ENCODE results near the gene NCBP3.
A peak's percentile ranks its signal among the peaks of the same experiment; 100 is the strongest.
"Not testable (repeated sequence)": the region's sequence is repeated elsewhere in the genome, so short reads cannot be mapped to it uniquely, and the experiment has no call there.

Gene NCBP3

DNA sequence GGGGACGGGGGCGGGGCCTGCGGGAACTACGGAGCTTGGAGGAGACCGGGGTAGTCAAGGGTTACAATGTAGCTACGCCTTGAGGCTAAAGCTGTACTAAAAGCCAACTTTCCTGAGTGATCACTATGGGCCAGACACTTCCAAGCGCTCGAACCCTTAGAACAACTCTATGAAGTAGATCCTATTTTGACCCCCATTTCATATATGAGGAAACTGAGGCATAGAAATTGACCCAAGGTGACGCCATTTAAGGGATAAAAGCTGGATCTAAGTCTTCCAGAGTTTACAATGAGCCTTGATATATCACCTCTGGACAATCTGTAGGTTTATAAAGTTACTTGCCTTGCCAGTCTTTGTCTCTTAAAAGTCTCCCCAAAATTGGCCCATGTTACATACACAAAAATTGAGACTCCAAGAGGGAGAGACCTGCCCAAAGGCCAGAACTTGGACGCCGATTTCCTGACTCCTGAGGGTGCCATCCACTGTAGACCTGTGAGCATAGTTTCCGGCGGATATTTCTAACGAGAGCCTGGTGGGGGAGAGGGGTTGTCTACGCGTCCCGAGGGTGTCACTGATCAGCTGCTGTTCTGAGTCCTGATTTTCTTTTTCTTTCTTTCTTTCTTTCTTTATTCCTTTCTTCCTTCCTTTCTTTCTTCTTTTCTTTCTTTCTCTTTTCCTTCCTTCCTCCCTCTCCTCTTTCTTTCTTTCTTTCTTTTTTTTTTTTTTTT lies 555 bp upstream of the NCBP3 start:
- DNase-seq = no peak

DNA sequence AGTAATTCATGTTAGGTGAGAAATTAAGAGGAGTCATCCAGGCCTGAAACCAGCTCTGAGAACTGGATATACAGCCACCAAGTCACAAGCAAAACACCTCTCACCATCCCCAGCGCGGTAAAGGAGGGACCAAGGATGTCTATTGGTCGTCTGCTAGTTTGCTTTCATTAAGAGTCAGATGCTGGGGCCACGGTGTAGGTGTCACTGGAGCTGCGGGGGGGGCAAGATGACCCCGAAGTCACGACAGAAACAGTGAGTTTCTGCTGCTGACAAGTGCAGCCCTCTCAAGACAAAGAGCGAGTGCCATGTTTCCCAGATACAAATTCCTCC lies 790 bp downstream of the NCBP3 start:
- no peak for DNase-seq

DNA sequence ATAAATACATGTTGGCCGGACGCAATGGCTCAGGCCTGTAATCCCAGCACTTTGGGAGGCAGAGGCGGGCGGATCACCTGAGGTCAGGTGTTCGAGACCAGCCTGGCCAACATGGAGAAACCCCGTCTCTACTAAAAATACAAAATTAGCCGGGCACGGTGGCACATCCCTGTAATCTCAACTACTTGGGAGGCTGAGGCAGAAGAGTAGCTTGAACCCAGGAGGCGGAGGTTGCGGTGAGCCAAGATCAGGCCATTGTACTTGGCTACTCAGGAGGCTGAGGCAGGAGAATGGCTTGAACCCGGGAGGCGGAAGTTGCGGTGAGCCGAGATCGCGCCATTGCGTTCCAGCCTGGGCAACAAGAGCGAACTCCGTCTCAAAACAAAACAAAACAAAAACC lies 1.5 kb downstream of the NCBP3 start:
- not testable (repeated sequence) for DNase-seq

DNA sequence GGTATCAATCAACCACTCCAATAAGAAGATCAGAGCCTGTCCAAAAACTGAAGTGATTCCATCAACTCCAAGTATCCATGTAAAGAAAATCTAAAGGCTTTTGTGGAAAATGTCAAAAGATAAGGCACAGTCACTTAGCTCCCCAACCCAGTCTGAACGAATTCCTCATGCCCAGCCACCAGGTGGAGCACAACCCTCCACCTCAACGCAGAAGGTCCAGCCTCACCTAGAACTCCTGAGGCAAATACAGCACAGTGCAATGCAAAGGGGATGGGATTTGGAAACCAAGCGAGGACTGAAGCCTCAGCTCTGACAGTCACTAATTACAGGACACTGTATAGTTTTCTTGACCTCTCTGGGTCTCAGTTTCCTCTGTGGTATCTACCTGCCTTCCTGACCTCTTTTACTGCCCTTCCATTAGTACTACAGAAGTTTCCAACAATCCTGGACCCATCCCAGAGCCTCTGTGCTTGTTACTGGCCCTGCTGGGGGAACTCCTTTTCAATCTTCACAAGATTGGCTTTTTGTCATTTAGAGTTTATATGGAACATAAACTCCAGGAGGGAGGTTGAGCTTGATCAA lies 2.0 kb downstream of the NCBP3 start:
- peak; percentile 2 for DNase-seq

DNA sequence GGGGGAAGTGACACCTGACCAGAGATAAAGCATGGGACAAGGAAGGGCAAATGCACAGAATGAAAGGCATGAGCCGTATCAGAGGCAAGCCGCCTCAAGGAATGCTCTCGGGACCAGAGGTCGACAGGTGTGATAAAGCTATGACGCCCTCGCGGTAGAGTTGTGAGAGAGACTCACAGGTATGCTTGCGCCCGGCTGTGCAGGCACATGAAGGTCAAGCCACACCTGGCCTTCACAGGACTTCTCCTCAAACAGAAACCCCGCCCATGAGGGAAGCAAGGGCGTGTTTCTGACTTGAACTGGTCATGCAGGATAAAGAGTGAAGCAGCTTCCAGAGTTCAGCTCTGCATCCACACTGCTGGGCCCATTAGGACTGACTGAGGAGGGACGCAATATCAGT lies 7.8 kb downstream of the NCBP3 start:
- no peak for DNase-seq

DNA sequence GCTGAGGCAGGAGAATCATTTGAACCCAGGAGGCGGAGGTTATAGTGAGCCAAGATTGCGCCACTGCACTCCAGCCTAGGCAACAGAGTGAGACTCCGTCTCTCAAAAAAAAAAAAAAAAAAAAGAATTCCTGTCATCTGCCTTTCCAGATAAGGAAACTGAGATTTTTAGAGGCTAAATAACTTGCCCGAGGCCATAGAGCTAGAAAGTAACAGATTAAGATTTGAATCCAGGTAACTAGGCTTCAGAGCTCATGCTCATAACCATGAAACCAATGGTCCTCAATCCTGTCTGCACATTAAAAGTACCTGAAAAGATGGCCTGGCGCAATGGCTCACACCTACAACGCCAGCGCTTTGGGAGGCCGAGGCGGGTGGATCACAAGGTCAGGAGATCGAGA lies 9.5 kb downstream of the NCBP3 start:
- DNase-seq = no peak

DNA sequence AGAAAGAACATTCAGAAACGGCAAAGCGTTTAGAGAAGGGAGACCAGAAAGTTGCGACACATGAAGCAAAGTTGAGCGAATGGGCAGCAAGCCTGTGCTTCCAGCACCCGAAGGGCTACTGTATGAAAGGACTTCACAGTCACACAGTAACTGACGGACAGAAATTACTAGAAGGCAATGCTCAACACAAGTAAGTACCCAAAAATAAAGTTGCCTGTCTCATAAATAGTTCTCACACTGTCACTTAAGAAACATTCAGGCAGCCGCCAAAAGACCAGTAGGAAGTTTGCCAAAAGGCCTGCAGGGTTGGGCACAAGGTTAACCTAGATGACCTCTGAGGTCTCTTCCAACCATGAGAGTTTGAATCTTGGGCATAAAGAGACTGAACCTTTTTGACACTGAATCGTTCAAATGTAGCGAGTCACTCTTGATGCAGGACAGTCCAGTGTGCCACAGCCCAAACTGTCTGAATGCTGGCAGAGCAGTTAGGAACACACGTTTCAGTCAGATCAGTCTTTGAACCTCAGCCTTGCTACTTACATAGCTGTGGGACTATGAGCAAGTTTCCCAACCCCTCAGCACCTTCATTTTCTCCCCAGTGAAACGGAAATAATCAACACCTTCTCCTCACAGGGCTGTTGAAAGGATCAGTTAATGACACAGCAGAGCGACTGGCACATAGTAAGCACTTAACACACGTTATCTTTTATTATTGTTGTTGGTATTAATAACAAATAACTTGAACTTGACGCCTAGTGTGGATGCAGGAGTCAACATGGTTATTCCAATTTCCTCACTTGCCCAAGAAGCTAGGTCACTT lies 10.4 kb downstream of the NCBP3 start:
- DNase-seq = no peak

DNA sequence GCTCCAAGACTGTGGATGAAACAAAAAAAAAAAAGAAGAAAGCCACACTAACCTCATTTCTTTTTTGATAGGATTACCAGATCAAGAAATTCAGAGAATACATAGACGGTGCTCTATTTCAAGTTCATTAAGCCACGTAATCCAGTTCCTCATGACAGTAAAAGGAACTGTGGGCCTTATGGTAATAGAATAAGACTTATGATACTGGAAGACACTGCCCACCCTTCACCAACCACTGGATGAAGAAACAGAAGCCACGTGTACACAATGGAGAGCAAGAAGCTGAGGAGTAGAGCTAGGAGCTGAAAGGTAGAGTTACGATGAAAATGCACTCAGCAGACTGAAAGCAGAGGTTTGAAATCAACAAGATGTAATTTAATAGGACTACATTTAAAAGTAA lies 11.2 kb downstream of the NCBP3 start:
- no peak for DNase-seq

DNA sequence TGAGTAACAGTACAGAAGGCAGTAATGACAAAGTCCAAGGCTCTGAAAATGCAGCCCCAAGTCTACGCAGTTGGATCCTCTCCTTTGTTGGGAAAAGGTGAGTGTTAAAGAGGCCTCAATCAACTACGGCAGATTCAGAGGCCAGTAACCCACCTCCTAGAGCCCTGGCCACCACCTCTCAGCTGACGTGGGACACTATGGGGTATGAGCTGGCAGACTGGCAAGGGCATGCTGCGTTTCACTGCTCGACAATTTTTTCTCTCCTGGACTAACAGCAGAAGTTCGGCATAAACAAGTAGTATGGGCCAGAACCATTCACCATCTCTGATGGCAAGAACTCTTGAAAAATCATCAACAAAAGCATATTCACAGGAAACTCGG lies 17.2 kb downstream of the NCBP3 start:
- no peak for DNase-seq

DNA sequence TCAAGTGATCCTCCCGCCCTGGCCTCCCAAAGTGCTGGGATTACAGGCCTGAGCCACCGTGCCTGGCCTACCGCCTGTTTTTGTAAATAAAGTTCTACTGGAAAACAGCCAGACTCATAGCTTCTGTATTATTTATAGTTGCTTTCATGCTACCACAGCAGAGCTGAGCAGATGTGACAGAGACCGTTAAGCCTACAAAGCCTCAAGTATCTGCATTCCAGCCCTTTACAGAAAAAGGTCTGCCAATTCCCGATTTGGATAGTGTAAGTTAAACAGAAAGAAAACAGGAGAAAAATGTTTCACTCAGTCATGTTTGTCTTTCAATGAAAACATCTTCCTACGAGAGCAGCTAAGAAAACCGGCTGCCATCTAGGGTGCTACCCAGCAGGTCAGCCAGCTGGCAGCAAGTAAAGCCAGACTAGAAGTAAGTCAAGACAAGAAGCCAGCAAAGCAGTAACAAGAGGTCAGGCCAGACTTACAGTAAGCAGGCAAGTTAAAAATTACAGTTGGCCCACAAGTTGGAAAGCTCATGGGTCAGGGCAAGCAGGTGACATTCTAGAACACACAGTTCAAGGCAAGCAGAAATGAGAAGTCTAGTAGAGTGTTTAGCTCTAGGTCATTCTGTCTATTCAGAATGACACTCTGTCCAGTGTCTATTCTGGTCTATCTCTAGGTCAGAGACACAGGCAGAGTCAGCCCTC lies 17.7 kb downstream of the NCBP3 start:
- DNase-seq = no peak

DNA sequence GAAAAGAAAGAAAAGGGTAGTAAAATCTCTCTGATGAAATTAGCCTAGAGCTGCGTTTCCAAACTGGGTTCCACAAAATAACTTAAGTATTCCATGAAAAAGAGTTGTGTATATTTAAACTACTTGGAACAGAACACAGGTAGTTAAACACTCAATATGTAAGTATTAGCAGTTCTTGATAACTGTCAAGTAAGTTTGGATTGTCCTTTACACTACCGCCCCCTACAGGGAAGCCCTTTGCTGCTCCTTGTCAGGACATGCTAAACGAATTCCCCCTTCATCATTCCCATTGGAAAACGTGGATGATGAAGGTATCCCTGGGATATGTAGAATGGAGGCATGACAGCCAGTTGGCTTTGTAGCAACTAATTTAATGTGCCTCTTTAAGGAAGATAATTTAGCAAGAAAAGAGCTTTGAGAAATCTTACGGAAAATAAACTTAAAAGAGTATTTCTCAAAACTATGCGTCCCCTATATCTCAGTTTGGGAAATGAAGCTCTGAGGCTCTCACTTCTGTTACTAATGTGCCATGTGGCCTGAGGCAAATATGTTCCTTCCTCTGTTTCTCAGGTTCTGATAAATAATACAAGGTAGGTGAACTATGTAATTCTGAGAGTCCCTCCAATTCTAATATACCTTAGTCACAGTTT lies 18.8 kb downstream of the NCBP3 start:
- no peak for DNase-seq

DNA sequence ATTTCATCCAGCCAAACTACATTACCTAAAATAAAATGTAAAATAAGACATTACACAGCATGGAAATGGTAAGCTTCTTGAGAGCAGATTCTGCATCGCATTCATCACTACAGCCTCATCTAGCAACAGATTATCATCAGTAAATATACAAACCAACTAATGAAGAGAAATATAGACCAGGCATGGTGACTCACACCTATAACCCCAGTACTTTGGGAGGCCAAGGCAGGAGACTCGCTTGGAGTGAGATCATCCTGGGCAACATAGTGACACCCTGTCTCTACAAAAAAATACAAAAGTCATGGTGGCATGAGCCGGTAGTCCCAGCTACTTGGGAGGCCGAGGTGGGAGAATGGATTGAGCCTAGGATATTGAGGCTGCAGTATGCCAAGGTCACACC lies 19.9 kb downstream of the NCBP3 start:
- no peak for DNase-seq

DNA sequence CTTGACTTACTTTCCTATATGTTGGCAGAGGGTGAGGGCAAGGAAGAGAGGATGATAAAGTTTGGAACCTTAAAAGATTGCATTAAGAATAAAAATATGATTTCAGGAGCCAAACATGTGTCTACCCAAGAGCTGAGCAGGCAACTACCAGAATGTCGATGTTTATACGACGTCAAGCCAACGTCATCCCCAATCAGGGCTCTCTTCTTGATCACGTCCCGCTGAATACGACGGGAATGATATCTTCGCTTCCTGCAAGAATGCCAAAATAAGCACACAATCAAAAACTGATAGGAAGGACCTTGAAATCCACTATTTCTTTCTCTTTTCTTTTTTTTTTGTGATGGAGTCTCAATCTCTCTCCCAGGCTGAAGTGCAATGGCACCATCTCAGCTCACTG lies 24.9 kb downstream of the NCBP3 start:
- no peak for DNase-seq

DNA sequence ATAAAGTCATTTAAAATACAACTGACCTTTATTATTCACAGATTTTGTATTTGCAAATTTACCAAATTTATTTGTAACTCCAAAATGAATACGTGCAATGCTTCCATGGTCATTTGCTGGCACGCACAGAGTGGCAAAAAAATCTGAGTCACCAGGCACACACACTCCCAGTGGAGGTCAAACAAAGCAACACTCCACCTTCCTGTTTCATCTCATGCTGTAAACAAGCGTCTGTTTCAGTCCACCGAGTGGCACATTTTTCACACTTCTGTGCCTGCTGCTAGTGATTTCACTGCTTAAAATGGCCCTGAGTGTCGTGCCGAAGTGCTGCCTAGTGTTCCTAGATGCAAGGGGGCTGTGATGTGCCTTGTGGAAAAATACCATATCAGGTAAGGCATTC lies 27.3 kb downstream of the NCBP3 start:
- no peak for DNase-seq

DNA sequence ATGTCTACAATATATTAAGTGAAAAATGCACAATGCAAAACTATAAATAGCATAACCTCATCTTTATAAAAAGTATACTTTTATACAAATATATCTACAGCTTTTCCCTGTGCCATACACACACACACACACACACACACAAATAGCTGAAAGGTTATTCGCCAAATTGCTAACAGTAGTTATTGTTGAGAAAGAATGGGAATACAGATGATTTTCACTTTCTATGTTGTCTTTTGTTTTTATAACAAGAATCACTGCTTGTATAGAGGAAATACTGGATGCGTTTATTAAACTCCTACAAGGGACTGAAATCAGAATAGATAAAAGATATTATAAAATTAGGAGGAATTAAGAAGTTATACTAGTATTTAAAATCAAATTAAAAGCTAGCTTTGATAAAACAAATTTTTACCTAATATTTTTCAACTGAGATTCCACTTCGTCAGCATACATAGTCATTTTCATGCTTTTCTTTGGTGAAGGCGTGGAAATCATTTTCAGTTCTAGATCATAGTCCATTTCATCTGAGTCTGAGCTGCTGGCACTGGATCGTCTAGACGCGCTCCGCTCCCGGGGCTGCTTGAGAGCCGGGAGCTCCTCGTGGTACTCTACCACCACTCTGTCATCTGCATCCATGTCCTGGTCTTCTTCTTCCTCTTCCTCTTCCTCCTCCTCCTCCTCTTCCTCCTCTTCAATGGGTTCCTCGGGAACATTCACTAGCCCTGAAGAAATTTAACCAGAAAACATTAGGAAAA lies 28.0 kb downstream of the NCBP3 start:
- DNase-seq = no peak

DNA sequence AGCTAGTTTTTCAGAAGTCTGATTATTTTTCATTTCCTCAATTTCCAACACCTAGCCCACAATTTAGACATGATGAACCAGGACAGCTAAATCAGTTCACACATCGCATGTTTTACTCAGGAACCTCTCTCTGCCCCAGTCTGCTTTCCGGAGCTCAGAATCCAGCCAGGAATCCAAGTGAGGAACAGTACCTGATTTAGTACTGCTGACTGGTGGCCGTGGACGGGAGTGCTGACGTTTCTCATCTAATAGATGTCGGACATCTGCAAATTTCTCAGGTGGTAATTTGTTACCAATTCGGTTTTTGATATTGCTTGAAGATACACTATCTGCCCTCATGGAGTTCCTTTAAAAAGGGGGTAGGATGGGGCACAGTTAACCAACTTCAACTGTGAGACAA lies 30.1 kb downstream of the NCBP3 start:
- no peak for DNase-seq

DNA sequence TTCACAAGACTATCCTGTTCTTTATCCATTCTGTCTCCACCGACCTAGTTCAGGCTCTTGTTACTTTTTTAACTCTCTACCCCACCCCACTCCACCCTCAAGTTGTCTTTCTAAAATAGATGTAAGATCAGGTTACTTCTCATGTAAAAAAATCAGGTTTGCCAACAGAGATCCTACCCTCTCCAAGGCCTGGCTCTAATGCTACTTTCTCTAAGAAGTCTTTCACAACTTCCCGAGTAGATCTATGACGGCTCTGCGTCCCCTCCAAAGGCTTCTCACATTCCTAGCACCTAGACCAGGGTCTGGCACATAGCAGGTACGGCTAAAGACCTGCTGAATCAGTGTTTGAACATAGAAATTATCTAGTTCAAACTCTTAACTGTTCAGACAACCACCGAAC lies 30.9 kb downstream of the NCBP3 start:
- no peak for DNase-seq

DNA sequence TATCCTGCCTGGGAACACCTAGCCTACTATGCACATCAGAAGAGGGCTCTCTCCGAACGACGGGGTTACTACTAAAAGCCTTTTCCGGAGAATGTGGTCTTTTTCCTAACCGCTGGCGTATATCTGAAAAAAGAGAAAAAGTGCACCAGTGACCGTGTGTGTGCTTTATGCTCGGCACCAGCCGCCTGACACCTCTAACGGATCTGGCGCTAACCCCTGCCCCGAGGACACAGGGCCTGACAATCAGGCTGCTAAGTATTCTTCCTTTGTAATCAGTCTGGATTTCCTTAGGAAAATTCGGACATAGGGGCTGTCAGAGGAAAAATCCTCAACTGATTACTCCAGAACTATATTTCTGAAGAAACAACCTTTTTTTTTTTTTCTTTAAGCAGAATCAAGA lies 31.7 kb downstream of the NCBP3 start:
- DNase-seq = no peak

DNA sequence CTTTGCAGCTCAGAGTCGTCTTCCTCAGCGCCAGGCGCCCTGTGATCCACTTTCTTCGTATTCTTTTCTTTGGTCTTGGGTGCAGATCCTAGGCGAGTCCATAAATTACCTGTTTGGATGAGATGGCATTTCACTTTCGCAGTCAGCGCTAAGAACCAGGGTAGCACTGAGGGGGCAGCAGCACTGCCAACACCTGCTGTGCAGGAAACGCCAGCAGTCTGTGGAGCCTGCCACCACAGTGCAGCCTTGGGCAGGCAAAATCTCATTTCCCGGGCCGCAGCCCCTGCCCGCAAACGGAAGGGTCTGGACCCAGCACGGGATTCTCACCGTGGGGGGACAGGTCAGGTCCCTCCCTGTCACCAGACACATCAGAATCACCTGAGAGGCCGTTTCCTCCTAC lies 32.9 kb downstream of the NCBP3 start:
- no peak for DNase-seq

DNA sequence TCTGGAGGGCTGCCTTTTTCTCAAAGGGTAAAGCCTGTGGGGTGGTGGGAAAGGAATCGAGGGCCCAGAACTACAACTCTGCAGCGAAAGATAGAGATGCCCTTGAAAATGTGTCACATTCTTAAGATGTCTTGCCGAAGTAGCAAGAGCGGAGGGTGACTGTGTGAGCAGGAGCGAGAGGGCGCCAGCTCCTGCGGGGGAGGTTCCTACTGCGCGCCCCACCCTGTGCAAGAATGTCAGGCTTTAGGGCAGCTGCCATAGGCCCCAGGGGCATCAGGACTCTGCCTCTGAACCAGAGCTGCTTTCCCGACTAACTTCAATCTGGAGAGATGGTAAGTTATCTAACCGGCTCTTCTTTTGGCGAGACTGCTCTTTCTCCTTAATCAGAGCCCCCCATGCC lies 33.3 kb downstream of the NCBP3 start:
- DNase-seq = no peak

DNA sequence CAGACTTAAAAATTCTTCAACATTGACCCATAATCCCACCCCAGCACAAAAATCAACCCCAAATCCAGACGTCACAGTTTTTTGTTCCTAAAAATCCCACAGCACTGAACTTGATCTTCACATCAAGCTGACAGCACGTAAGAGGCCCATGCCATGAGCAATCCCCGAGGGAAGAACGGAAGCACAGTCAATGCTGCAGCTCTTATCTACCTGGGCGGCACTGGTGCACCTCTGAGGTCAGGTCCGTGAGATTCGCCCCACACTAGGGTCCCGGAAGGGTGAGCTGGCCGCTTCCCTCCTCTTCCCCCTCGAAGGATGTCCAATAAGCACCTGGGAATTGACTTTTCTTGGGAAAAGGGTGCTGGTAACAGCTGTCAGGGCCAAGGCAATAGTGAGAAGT lies 33.8 kb downstream of the NCBP3 start:
- DNase-seq = no peak

DNA sequence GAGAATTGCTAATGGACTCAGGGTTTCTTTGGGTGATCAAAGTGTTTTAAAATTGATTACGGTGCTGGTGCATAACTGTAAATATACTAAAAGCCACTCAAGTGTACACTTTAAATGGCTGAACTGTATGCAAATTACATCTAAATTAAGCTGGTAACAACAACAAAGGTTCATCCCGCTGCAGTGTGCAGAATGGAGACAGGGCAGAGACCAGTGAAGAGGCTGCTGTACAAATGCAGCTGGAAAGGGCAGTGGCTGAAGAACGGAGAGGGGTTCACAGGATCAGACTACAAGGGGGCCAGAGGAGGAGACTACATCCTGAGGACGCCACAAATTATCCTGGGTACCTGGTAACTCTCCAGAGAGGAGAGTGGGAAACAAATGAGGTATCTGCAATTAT lies 36.0 kb downstream of the NCBP3 start:
- no peak for DNase-seq

DNA sequence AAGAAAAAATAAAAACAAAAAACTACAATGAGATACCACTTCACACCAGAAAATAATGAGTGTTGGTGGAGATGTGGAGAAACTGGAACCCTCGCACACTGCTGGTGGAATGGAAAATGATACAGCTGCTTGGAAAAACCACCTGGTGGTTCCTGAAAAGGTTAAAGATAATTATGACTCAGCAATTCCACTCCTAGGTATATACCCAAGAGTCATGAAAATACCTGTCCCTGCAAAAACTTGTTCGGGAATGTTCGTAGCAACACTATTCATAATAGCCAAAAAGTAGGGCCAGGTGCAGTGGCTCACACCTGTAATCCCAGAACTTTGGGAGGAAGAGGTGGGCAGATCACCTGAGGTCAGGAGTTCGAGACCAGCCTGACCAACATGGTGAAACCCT lies 36.9 kb downstream of the NCBP3 start:
- no peak for DNase-seq

Data from NCI-H526 treated with DMSO at 0.1 percent for 48 hours (cell line).